OCI-LY7 (cell line): ENCODE data around the gene C3orf52. TPM values are rescaled to one million over a fixed set of nuclear protein-coding genes. Genes with fewer than 3 reads are reported as not detected.
A peak's percentile ranks its signal among the peaks of the same experiment; 100 is the strongest.

Experiments used
- BruUV-seq: library from RNA; stranded (reverse); fragments of 400-500 nt; replicated peaks from 2 replicates; lab custom pipeline; 2021; lab: Mats Ljungman, UMichigan
- CTCF ChIA-PET: fragments of 300-600 bp; sonication (Branson Sonifier 250); formaldehyde crosslinking; loops from one replicate; lab custom pipeline; 2022; ENCODE audit warnings: antibody characterized with exemption; ENCODE audit not compliant: unreplicated experiment; lab: Charles Lee
- POLR2A ChIA-PET: fragments of 300-600 bp; sonication (Branson Sonifier 250); formaldehyde crosslinking; loops from one replicate; lab custom pipeline; 2022; ENCODE audit warnings: antibody characterized with exemption; lab: Charles Lee
- DNase-seq: peaks from one replicate; pipeline ENCODE4 v3.0.0-alpha.2; 2015; ENCODE audit warnings: low spot score
- H2AFZ ChIP-seq: fragments of 200-600 bp; sonication (generic), shearing (Covaris generic); 2 replicates; pipeline ENCODE4 v1.6.1; 2014; ENCODE audit warnings: mild to moderate bottlenecking, antibody characterized with exemption, low read length, moderate library complexity
- H3K27ac ChIP-seq: fragments of 200-600 bp; sonication (generic); 2 replicates; pipeline ENCODE4 v1.5.1; 2014; ENCODE audit warnings: mixed run types, low read depth, mild to moderate bottlenecking, moderate library complexity, low read length, inconsistent platforms; ENCODE audit not compliant: poor library complexity, severe bottlenecking
- H3K36me3 ChIP-seq: fragments of 200-600 bp; sonication (generic); 2 replicates; pipeline ENCODE4 v1.6.1; 2014; ENCODE audit warnings: mild to moderate bottlenecking, antibody characterized with exemption, low read length, moderate library complexity, mixed read lengths; ENCODE audit not compliant: insufficient read depth
- H3K4me1 ChIP-seq: fragments of 200-600 bp; sonication (generic); 2 replicates; pipeline ENCODE4 v1.5.1; 2014; ENCODE audit warnings: mild to moderate bottlenecking, low read length; ENCODE audit not compliant: insufficient read depth, poor library complexity, severe bottlenecking
- H3K4me2 ChIP-seq: fragments of 200-600 bp; sonication (generic); 2 replicates; pipeline ENCODE4 v1.6.1; 2014; ENCODE audit warnings: mild to moderate bottlenecking, low read length
- H3K4me3 ChIP-seq: fragments of 200-600 bp; sonication (generic); 2 replicates; pipeline ENCODE4 v1.5.1; 2014; ENCODE audit warnings: mild to moderate bottlenecking, low read depth, low read length; ENCODE audit not compliant: poor library complexity, severe bottlenecking
- H3K79me2 ChIP-seq: fragments of 200-600 bp; sonication (generic); 2 replicates; pipeline ENCODE4 v1.6.1; 2016; ENCODE audit warnings: low read depth, mild to moderate bottlenecking, low read length, moderate library complexity, mixed read lengths; ENCODE audit not compliant: insufficient read depth
- H3K9me2 ChIP-seq: fragments of 200-600 bp; sonication (generic); 2 replicates; pipeline ENCODE4 v1.6.1; 2016; ENCODE audit warnings: mild to moderate bottlenecking, low read length, mixed read lengths; ENCODE audit not compliant: insufficient read depth
- H3K9me3 ChIP-seq: fragments of 200-600 bp; sonication (generic); 2 replicates; pipeline ENCODE4 v1.6.1; 2014; ENCODE audit warnings: mild to moderate bottlenecking, mixed run types, low read length, mixed read lengths
- H4K20me1 ChIP-seq: fragments of 200-600 bp; sonication (generic); 2 replicates; pipeline ENCODE4 v1.6.1; 2014; ENCODE audit warnings: mild to moderate bottlenecking, antibody characterized with exemption, low read length, moderate library complexity, mixed read lengths; ENCODE audit not compliant: insufficient read depth
- EZH2phosphoT487 ChIP-seq: fragments of 200-600 bp; sonication (generic); IDR thresholded peaks from 2 replicates; pipeline ENCODE4 v1.6.1; 2018; ENCODE audit warnings: low read depth, borderline replicate concordance, mild to moderate bottlenecking, mixed run types, antibody characterized with exemption, low read length, moderate library complexity, mixed read lengths
- intact Hi-C: fragments of 100-400 bp; cut with micrococcal nuclease; formaldehyde crosslinking; loops from one replicate; pipeline ENCODE4 v1.10.0; 2022; ENCODE audit not compliant: unreplicated experiment
- total RNA-seq, 2 experiments: library from RNA; depleted of rRNA in 1 of 2; stranded (reverse); fragments of >200 nt in 1 of 2; shearing (Covaris generic) in 1 of 2; gene quantifications; 2 replicates each; pipeline ENCODE4 v1.2.3, GENCODE V29; 2014 to 2022
- TF ChIP-seq, protein P1 (sequence below): fragments of 200-600 bp; sonication (generic); conservative IDR thresholded peaks from 2 replicates; pipeline ENCODE4 v1.5.1; 2014; ENCODE audit warnings: mild to moderate bottlenecking, antibody characterized with exemption, low read length, moderate library complexity, mixed read lengths

The C3orf52 gene
- total RNA-seq, 2 experiments from 2014 or later, result 11.2 to 19.0 TPM

DNA sequence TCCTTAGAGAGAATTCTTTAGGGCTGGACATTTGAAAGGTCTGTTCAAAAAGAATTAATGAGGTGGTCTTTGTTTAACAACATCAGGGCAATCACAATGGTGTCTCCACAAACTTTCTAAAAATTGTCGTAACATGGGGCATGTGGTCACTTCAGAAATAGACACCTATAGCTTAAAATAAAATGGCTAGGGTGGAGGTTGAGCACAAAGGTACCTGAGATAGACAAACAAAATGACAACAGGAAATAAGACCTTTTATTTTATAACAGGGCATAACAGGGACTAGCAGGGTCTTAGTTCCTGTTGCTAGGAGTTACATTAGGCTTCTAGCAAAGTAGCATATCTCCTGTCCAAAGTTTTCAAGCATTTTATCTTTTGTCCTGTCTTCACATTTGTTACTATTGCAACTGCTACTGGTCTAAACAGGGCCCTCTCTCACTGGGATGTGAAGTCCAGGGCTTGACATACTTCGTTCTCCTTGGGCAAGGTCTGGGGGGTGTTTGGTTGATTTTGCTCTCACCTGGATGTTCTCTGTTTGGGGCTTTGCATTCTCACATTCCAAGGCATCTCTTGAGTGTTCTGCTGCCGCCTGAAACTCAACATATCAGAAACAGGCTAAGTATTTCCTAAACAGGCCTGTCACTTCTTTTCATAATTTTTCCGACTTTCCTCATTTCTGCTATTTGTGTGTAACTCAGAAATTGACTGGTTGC, 43.9 kb downstream of the C3orf52 start:
- H3K9me3 ChIP-seq, result no peaks in the 10 kb centered on the region
- peak overlapping the region; percentile 86 for H3K4me3 ChIP-seq
- POLR2A ChIA-PET, result interaction anchor here (0.6 to 16.9 kb wide), 7 partner anchors 9 to 369 kb away, joined by 3 to 566 read pairs (median 6); partner anchors contain the start of genes BTLA and SLC9C1
- peaks cover 93% of the 10 kb centered on the region for H3K79me2 ChIP-seq
- BruUV-seq, result TSS peak; percentile 39
- intact Hi-C loops, result no loop called here
- CTCF ChIA-PET, result interaction anchor here (1.5 to 1.7 kb wide), 2 partner anchors 13 to 18 kb away, joined by 7 to 8 read pairs; no protein-coding TSS in a partner anchor
- H3K4me1 ChIP-seq, result peaks cover 80% of the 10 kb centered on the region
- H3K36me3 ChIP-seq, result peaks cover 71% of the 10 kb centered on the region
- no peaks in the 10 kb centered on the region for H3K9me2 ChIP-seq
- H4K20me1 ChIP-seq, result no peaks in the 10 kb centered on the region
- no peak overlapping the region for H2AFZ ChIP-seq
- H3K27ac ChIP-seq, result peak overlapping the region; percentile 99
- TF ChIP-seq EZH2phosphoT487, result no peak
- TF ChIP-seq, protein P1, sequence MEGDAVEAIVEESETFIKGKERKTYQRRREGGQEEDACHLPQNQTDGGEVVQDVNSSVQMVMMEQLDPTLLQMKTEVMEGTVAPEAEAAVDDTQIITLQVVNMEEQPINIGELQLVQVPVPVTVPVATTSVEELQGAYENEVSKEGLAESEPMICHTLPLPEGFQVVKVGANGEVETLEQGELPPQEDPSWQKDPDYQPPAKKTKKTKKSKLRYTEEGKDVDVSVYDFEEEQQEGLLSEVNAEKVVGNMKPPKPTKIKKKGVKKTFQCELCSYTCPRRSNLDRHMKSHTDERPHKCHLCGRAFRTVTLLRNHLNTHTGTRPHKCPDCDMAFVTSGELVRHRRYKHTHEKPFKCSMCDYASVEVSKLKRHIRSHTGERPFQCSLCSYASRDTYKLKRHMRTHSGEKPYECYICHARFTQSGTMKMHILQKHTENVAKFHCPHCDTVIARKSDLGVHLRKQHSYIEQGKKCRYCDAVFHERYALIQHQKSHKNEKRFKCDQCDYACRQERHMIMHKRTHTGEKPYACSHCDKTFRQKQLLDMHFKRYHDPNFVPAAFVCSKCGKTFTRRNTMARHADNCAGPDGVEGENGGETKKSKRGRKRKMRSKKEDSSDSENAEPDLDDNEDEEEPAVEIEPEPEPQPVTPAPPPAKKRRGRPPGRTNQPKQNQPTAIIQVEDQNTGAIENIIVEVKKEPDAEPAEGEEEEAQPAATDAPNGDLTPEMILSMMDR, result no peak
- DNase-seq, result peak; percentile 76
- H3K4me2 ChIP-seq, result peak overlapping the region; percentile 99

DNA sequence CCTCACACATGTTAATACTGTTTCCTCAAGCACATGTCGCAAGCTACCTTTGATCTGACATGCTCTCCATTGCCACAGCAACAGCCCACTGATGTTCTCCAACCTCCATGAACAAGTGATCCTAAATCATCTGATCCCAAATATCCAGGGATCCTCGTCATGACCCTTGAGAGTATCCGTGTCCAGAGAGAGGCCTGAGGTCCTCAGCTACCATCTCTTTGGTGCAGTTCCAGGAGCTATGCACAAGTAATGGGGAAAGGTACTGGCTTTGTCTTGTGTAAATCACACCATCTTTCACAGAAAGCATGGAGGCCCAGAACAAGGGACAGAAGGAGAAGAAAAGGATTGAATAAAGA, 44.4 kb downstream of the C3orf52 start:
- peak overlapping the region; percentile 86 for H3K4me3 ChIP-seq
- no peaks in the 10 kb centered on the region for H4K20me1 ChIP-seq
- peaks cover 96% of the 10 kb centered on the region for H3K79me2 ChIP-seq
- H3K4me2 ChIP-seq, result peak overlapping the region; percentile 99
- H2AFZ ChIP-seq, result no peak overlapping the region
- no peak for TF ChIP-seq EZH2phosphoT487
- TF ChIP-seq, protein P1, result no peak
- ChIA-PET POLR2A (interaction anchor here (0.7 to 16.9 kb wide), 9 partner anchors 7 to 431 kb away, joined by 3 to 566 read pairs (median 6); partner anchors contain the start of genes ATG3, BTLA and SLC35A5), CTCF (no interaction called here)
- peak overlapping the region; percentile 99 for H3K27ac ChIP-seq
- DNase-seq, result peak; percentile 57
- no TSS peak for BruUV-seq
- no peaks in the 10 kb centered on the region for H3K9me2 ChIP-seq
- H3K4me1 ChIP-seq, result peaks cover 80% of the 10 kb centered on the region
- intact Hi-C loops, result no loop called here
- H3K9me3 ChIP-seq, result no peaks in the 10 kb centered on the region
- H3K36me3 ChIP-seq, result peaks cover 66% of the 10 kb centered on the region

DNA sequence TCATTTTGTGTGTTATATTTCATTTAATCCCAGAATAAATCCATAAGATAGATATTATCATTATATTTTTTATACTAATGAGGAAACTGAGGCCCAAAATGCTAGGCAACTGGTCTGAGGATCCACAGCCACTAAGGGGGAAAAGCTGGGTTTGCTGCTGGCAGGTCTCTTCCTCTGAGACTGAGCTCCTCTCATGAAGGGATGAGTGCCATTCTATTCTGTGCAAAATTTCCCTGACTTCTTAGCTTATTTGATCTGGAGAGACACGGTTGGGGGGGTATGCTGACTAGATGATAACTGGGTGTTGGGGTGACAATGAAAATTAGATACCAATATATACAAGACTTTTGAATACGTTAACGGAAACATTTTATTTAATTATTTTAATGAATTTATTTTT, 44.9 kb downstream of the C3orf52 start:
- H3K27ac ChIP-seq, result peak overlapping the region; percentile 99

More for the DNA sequence above, 44.9 kb downstream of the C3orf52 start:
- intact Hi-C loops, result no loop called here
- peak overlapping the region; percentile 86 for H3K4me3 ChIP-seq
- peaks cover 61% of the 10 kb centered on the region for H3K36me3 ChIP-seq
- H3K9me2 ChIP-seq, result no peaks in the 10 kb centered on the region
- no peaks in the 10 kb centered on the region for H4K20me1 ChIP-seq
- no TSS peak for BruUV-seq
- ChIA-PET POLR2A (interaction anchor here (0.7 to 16.9 kb wide), 9 partner anchors 7 to 431 kb away, joined by 3 to 566 read pairs (median 4); partner anchors contain the start of genes ATG3, BTLA and SLC35A5), CTCF (no interaction called here)
- H3K4me1 ChIP-seq, result peaks cover 80% of the 10 kb centered on the region
- peak; percentile 72 for DNase-seq
- H3K4me2 ChIP-seq, result peak overlapping the region; percentile 99
- H2AFZ ChIP-seq, result no peak overlapping the region
- no peaks in the 10 kb centered on the region for H3K9me3 ChIP-seq
- no peak for TF ChIP-seq EZH2phosphoT487
- TF ChIP-seq, protein P1, result no peak
- peaks cover 95% of the 10 kb centered on the region for H3K79me2 ChIP-seq
